Gastroesophageal sphincter (tissue), 3 donors: ENCODE measurements around the gene PACS1.

Source experiments
- EP300 ChIP-seq: sonication (generic); formaldehyde crosslinking; IDR thresholded peaks from one replicate; pipeline ENCODE4 v1.6.1; 2017; ENCODE audit warnings: antibody characterized with exemption, mild to moderate bottlenecking
- TF ChIP-seq, protein P1 (sequence below), 4 experiments: fragments of 200-600 bp in 2 of 4; fragments of 450-650 bp in 2 of 4; sonication (generic) in 1 of 4; IDR thresholded peaks; one replicate each; pipeline ENCODE4 v1.5.1; 2017 to 2019; ENCODE audit warnings: antibody characterized with exemption in 4 of 4, mild to moderate bottlenecking in 2 of 4, moderate library complexity in 2 of 4

- TF ChIP-seq, protein P1, sequence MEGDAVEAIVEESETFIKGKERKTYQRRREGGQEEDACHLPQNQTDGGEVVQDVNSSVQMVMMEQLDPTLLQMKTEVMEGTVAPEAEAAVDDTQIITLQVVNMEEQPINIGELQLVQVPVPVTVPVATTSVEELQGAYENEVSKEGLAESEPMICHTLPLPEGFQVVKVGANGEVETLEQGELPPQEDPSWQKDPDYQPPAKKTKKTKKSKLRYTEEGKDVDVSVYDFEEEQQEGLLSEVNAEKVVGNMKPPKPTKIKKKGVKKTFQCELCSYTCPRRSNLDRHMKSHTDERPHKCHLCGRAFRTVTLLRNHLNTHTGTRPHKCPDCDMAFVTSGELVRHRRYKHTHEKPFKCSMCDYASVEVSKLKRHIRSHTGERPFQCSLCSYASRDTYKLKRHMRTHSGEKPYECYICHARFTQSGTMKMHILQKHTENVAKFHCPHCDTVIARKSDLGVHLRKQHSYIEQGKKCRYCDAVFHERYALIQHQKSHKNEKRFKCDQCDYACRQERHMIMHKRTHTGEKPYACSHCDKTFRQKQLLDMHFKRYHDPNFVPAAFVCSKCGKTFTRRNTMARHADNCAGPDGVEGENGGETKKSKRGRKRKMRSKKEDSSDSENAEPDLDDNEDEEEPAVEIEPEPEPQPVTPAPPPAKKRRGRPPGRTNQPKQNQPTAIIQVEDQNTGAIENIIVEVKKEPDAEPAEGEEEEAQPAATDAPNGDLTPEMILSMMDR (IDR thresholded peaks at IDR 0.05), result no peak
- TF ChIP-seq EP300, result no peak
Observed at GRCh38 chr11:66277471-66278362, 207.6 kb downstream of the PACS1 start, which contains the start of gene CNIH2.
